GM19240 (cell line): ENCODE results near the gene COBL.

Experiments
- DNase-seq: peaks from one replicate; pipeline ENCODE4 v3.0.0; 2011; ENCODE audit warnings: low spot score; ENCODE audit not compliant: insufficient read length

Gene COBL

GRCh38 chr7:51256209-51256781 lies 60.3 kb downstream of the COBL start:
- DNase-seq: no peak

GRCh38 chr7:51255536-51256208 lies 60.9 kb downstream of the COBL start:
- no peak for DNase-seq

- no peak for DNase-seq
Observed at GRCh38 chr7:51255036-51255435, 61.6 kb downstream of the COBL start.

- DNase-seq: no peak
Observed at GRCh38 chr7:51253157-51253556, 63.5 kb downstream of the COBL start.

GRCh38 chr7:51251290-51251689 lies 65.3 kb downstream of the COBL start:
- no peak for DNase-seq

GRCh38 chr7:51250512-51250911 lies 66.1 kb downstream of the COBL start:
- DNase-seq: no peak

GRCh38 chr7:51249991-51250390 lies 66.6 kb downstream of the COBL start:
- DNase-seq: no peak

GRCh38 chr7:51249187-51249945 lies 67.2 kb downstream of the COBL start:
- no peak for DNase-seq

GRCh38 chr7:51246258-51247245 lies 70.1 kb downstream of the COBL start:
- DNase-seq: no peak

- DNase-seq: no peak
Observed at GRCh38 chr7:51244885-51245284, 71.7 kb downstream of the COBL start.

GRCh38 chr7:51244053-51244452 lies 72.6 kb downstream of the COBL start:
- no peak for DNase-seq

GRCh38 chr7:51243631-51244030 lies 73.0 kb downstream of the COBL start:
- no peak for DNase-seq

GRCh38 chr7:51242881-51243518 lies 73.6 kb downstream of the COBL start:
- no peak for DNase-seq

GRCh38 chr7:51242007-51242691 lies 74.5 kb downstream of the COBL start:
- DNase-seq: no peak

GRCh38 chr7:51240868-51241267 lies 75.7 kb downstream of the COBL start:
- DNase-seq: no peak

- no peak for DNase-seq
Observed at GRCh38 chr7:51239691-51240090, 76.9 kb downstream of the COBL start.

GRCh38 chr7:51238981-51239495 lies 77.6 kb downstream of the COBL start:
- DNase-seq: no peak

- no peak for DNase-seq
Observed at GRCh38 chr7:51237446-51238133, 79.0 kb downstream of the COBL start.

- DNase-seq: no peak
Observed at GRCh38 chr7:51236470-51237132, 80.0 kb downstream of the COBL start.
